ENCODE results near the gene TMA7B.
A peak's percentile ranks its signal among the peaks of the same experiment; 100 is the strongest.

Gene TMA7B

DNA sequence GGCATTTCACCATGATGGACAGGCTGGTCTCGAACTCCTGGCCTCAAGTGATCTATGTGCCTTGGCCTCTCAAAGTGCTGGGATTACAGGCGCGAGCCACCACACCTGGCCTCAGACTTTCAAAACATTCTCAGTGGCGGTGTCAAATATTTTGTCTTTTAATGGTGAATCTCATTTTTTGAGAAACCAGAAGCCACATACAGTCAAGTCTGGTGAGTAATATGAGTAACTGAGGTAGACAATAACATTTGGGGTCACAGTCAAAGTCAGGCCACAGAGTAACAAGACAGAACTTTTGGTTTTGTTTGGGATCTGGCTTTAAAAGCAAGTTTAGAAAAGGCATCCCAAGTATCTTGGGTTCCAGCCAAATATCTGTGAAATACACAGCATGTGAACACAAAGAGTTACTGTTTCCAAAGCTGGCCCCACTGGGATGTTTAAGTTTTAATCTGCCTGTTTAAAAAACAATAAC lies 5.6 kb upstream of the TMA7B start:
- DNase-seq (ENCODE audit: low read depth), result peak; percentile 31

DNA sequence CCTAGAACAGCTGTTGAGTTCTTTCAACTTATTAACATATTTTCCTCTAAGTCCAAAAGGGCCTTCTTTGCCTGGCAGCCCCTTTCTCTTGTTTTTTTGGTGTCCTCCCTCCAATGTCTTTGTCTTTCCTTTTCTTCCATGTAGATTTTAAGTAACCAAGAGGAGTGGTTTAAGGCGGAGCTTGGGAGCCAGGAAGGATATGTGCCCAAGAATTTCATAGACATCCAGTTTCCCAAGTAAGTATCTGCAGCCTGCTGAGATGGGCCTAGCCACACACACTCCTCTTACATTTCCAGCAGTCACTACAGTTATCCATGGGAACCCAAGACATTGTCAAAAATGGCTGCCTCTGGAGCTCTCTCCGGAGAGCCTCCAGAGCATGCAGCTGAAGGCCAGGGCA lies 4.5 kb upstream of the TMA7B start:
- DNase-seq (ENCODE audit: low read depth), result no peak

DNA sequence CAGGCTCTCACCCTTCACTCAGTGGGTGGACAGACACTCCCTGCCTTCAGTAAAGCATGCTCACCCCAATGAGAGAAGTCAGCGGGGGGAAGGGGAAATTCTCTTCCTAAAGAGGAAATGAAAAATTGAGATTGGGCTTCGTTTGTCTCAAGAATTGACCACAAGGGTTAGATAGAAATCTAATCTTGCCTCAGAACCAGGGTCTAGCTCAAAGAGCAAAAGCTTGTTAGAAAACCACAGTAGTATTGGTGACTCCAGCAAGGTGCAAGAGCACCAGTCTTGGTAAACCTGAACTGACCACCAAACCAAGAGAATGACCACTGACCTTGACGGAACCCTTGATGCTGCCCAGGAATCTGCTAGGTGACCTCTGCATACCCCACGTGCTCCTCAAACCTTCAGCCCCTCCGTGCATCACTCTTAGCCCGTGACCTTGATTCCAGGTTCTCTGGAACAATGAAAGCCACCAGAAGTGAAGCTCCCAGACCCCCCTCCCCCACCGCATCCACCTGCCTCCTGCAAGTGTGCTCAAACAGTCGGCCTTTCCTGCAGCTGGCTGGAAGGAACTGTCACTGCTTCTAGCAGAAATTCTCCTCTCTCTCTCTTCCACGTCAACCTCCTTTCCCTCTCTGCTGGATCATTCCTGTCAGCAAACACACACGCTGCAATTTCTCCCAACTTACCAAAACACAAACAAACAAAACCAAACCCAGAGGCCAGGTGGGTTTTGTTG lies 3.1 kb upstream of the TMA7B start:
- DNase-seq (ENCODE audit: low read depth), result no peak

DNA sequence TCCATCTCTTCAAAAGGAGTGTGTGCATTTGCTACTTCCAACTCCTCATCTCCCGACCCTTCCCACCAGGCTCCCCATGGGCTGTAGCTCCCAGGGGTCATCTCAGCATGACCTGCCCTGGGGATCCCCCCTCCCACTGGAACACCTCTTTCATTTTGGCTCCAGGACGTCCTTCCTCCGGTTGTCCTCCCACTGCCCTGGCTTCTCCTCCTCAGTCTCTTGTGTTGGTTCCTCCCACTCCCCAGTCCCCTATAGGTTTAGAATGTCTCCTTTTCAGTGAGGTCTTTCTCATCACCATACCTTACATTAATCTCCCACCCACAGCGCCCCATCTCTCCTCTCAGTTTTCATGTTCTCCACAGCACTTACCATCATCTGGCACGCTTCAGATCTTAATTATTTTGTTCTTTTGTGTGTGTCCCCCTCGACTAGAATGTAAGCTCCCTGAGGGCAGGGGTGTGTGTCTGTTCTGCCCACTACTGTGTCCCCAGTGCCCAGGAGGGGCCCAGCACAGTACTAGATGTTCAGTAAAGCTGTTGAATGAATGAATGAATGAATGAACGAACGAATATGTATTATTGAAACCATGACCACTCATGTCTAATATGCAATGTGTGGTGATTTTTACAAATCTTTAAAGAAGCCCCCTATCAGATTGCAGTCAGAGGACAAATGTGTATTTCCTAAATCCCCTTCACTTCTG lies 2.0 kb upstream of the TMA7B start:
- no peak for DNase-seq (ENCODE audit: low read depth)

DNA sequence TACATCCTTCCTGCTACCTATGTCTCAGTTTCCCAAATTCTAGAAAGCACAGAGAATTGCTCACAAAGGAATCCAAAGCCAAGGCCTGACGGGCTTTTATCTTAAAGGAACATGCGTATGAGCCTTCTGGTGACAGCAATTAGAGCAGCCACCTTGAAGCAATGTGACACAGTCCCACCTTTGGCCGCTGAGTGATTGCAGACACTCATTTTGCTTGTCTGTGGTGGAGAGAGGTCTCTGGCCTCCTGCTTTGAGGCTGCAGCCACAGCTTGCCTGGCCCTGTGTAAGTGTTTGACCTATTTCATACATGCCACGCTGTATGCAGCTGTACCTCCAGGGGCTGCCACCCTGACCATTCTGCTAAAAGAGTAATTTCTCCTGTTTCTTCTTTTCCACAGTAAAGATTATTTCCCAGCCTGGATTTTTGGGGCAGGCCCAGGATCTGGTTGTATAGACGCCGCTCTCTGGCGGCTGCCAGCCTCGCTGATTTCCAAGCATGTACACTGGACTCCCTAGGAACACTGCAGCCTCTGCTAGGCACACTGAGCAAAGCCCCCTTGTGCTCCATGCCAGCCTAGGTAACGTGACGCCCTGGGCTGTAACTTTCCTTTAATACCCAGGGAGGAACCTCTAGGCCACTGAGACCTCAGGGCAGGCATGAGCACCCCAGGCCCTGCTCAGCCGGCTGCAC lies 1.1 kb upstream of the TMA7B start:
- DNase-seq (ENCODE audit: low read depth), result no peak

DNA sequence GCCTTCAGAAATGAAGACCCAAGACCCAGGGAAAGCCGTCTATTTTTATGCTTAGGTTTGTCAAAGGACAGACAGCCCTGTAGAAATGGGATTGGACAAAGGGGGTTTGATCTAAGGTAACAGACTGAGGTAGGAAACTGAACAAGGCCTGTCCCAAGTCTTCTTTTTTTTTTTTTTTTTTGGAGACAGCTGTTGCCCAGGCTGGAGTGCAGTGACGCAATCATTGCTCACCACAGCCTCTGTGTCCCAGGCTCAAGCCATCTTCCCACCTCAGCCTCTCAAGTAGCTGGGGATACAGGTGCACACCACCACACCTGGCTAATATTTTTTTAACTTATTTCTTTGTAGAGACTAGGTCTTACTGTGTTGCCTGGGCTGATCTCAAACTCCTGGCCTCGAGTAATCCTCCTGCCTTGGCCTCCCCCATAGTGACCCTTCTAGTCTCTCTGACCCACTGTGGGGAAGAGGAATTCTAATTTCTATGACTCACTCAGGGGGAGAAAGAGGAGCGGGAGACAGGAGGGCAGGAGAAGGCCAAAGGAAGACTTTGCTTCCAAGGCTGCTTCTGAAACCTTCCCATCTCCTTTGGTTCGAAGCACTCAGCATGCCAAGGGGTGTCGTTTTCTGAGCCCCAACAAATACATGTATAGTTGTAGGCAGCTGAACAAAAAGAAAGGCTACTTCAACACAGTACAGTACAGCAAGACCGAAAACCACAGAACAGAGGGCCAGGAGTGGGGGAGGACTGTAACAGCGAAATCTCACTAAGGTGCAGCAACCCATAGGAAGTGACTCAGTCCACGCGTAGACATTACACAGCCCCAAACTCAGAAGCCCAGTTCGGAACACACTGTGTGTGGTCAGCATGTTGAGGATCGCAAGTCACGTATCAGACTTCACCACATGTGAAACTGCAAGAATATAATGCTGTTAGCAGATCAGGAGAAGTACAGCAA lies 872 bp downstream of the TMA7B start:
- peak; percentile 61 for DNase-seq (ENCODE audit: low read depth)

DNA sequence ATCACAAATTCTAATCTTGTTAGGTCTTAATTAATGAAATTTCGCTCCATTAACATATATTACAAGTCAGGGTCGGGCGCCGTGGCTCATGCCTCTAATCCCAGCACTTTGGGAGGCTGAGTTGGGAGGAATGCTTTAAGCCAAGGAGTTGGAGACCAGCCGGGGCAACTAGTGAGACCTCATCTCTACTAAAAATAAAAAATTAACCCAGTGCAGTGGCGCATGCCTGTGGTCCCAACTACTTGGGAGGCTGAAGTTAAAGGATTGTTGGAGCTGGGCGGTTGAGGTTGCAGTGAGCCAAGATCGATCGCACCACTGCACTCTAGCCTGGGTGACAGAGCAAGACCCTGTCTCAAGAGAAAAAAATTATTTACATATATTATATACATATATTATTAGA lies 1.9 kb downstream of the TMA7B start:
- DNase-seq (ENCODE audit: low read depth), result no peak

DNA sequence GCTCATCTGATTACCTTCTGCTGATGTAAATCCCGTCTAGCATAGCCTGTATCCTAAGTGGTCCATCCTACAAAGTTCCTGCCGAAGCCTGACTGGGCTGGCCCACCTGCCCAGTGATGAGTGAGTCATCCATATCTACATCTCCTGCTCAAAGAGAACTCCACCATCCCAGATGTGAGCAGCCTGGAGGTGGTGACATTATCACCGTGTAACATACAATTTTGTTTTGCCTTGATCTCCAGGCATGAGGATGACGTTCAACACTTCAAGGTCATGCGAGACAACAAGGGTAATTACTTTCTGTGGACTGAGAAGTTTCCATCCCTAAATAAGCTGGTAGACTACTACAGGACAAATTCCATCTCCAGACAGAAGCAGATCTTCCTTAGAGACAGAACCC lies 5.6 kb downstream of the TMA7B start:
- no peak for DNase-seq (ENCODE audit: low read depth)

DNA sequence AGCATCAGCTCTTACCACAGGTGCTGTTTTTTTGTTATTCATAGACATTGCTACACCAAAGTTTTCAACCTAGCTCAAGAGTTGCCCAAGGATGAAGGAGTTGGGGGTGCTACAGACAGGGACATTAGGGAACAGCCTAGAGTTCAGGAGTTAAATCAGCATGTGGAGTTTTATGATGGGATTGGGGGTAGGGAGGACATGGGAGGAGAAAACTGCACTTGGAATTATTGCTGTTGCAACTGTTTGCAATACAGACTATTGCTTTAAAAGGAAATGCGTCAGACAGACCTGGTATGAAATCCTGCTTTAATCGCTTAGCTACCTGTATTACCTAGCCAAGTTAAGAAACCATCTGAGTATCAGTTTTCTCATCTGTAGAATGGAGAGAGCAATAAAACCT lies 6.3 kb downstream of the TMA7B start:
- DNase-seq (ENCODE audit: low read depth), result no peak

DNA sequence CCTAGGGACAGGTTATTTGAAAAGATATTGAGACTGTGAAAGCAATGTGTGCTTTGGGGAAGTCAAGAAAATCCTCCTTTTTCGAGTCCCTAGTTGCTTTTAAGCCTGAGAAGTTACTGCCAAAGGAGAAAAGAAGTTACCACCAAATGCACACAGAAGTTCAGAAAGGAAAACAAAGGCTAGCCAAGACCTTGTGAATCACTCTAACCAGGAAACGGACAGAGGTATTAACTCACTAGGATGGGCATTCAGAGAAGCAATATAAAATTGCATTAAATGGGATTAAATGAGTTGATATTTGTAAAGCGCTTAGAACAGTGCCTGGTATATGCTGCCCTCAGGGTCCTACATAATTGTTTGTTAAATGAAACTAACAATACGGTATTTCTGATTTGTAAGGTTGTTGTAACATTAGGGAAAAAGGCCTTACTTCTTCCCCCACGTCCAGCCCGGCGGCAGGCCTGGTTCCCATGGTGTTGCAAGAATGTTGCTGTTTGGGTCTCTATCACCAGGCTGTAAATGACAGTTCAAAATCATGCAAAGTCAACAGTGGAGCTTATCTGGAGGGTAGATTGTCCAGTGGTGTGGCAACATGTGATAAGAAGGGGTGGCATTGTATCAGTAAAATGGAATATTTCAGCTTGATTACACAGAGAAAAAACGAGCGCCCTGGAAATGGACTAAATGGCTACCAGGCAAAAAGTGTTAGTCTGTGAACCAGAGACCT lies 7.1 kb downstream of the TMA7B start:
- DNase-seq (ENCODE audit: low read depth), result no peak

DNA sequence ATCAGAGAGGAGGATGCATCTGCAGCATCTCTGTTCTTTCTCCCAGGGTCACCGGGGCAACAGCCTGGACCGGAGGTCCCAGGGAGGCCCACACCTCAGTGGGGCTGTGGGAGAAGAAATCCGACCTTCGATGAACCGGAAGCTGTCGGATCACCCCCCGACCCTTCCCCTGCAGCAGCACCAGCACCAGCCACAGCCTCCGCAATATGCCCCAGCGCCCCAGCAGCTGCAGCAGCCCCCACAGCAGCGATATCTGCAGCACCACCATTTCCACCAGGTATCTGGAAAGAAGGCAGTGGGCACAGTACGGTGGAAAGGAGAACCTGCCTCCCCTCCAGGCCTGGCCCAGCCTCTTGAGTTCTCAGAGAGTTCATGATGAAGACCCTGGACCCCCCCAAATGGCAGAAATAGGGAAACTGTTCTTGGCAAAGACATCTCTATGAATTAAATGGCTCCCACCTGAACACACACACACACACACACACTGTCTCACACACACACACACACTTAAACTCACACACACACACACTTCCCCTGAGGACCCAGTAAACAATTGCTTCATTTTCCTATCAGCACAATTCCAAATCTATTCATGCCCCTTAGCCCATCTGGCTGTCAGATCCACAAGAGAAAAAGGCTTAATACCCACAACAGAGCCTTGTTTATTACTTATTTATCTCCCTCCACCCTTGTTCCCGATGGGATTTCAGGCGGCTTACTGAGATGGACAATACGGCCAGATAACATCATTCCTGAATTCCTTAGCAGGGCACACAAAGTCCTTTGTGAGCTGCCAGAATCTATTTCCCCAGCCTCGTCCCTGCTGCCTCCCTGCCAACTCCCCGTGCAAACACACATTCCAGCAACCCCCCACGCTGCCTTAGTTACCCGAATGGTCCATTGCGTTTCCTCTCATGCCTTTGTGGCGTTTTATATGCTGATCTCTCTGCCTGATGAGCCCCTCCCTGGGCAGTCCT lies 8.1 kb downstream of the TMA7B start:
- DNase-seq (ENCODE audit: low read depth), result no peak

DNA sequence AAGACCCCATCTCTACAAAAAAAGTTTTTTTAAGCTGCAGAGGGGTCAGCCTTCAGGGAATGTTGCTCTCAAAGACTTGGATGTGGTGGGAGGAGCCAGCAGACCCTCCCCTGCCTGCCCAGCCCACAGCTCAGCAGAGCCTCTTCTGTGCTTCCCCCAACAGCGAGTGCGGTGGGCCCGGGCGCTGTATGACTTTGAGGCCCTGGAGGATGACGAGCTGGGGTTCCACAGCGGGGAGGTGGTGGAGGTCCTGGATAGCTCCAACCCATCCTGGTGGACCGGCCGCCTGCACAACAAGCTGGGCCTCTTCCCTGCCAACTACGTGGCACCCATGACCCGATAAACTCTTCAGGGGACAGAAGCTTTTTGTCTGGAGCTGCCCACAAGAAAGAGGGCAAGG lies 10.5 kb downstream of the TMA7B start:
- DNase-seq (ENCODE audit: low read depth), result no peak

DNA sequence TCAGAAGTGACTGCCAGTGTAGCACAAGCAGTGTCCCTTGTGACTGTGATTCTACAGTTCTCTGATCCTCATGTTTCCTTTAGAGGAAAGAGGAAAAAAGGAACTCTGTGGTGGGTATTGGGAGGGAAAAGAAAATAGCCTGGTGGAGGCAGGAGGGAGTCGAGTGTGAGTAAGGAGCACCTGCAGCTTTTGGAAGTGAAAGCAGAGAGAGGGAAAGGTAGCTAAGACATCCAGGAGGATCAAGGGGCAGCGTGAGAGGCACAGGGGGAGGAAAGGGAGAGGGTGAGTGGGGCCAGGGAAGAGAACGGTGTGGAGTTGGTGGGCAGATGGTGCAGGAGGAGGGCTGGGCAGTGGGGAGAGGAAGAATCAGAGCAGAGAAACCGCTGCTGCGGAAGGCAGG lies 12.4 kb downstream of the TMA7B start:
- DNase-seq (ENCODE audit: low read depth), result no peak

DNA sequence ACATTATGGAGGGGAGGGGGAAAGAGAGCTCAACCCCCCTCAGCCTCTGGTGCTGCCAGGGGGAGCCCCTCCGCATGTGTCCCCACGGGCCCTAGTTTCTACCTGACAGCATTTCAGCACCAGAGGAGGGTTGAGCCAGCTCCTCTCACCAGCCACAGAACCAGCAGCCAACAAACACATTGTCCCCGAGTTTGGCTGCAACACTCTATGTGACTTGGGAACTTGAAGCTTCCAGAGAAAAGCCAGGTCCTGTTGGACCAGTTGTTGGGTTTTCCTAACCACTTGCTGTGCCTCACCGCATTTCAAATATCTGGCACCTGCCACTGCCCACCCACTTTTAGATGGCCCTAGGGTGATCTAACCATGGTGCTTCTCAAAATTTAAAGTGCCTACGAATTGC lies 13.5 kb downstream of the TMA7B start:
- no peak for DNase-seq (ENCODE audit: low read depth)

DNA sequence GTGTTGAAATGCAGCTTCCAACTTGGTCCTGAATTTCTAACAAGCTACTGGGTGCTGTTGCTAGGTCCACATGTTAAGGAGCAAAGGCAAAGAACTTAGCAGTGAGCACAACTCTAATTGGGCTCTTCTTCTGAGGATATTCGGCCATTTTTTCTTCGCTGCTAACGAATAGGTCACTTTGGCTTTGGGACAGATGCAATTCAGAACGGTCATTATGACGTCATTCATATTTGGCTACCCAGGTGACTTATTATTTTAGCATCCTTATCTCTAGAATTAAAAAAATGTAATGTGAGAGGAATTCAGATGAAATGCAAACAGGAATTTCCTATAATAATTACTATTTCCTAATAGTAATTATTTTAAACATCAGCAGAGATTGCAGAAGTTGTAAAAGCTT lies 13.9 kb downstream of the TMA7B start:
- no peak for DNase-seq (ENCODE audit: low read depth)

DNA sequence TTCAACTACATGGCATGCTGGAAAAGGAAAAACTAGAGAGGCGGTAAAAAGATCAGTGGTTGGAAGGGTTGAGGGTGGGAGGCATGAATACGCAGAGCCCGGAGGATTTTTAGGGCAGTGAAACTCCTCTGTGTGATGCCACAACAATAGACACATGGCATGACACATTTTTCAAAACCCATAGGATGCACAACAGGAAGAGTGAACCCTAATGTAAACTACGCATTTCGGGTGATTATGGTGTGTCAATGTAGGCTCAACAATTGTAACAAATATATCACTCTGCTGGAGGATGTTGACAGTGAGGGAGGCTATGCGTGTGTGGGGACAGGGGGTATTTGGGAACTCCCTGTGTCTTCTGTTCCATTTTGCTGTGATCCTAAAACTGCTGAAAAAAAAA lies 18.9 kb downstream of the TMA7B start:
- no peak for DNase-seq (ENCODE audit: low read depth)

DNA sequence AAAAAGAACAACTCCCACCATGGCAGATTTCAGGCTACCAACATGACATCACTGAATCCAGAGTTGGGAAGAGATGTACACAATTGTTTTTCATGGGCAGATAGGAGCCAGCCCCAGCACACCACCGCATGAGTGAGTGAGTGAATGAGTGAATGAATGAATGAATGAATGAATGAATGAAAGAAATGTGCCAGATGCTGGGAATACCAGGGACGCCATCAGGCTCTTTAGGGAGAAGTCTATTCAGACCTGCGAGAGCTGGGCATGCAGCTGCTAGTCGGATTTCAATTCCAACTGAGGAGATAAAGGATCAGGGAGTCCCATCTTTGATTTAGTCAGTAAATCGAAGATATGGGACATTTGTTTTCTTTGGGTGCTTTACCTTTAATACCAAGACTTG lies 19.3 kb downstream of the TMA7B start:
- DNase-seq (ENCODE audit: low read depth), result no peak

DNA sequence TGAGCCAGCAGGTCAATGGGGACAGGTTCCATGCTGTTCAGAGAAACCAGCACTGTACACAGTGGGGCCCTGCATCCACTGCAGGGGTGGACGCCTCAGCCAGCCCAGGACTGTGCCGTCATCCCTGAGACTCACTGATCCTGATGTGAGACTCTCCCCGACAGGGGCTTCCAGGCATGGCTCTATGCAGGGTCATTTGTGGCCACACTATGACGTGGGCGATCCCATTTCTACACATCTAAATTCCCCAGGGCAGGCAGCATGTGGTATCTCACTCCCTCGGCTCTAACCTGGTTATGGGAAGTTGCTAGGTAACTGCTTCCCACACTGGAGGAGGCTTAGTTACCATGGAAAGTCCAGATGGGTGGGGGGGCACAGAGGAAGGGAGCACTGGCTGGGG lies 20.4 kb downstream of the TMA7B start:
- DNase-seq (ENCODE audit: low read depth), result no peak

DNA sequence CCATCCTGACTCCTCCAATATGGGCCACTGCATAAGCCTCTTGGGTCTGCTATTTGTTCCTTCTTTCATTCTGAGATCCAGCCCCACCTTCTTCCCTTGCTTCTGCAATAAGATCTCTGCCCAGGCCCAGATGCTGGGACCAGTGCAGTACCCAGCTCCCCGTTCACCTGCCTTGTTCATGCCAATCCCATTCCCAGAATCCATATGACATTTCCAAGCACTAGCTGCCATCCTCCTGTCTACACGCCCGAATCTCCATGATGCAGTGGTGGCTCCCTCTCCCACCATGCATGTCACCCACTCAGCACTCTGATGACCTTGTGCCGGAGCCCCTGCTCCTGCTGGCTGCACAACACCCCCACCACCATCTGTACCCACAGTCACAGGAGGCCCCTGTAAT lies 23.1 kb downstream of the TMA7B start:
- no peak for DNase-seq (ENCODE audit: low read depth)

DNA sequence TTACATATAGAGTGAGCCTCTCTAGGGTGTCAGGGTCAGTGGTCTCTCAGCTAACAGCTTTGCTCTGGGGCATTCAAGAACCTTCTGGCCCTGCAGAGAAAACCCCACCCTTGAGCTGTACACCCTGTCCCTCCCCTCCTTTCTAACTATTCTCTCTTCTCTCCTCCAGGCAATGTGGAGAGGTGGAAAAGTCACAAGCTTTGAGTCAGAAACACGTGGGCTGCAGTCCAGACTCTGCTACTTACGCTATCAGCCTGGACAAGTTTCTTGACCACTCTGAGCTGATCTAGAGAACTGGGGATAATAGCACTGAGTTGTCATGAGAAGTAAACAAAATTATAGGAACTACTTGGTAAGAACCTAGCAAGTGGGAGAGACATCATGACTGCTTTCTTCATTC lies 23.8 kb downstream of the TMA7B start:
- DNase-seq (ENCODE audit: low read depth), result no peak

Measured in HS-27A (cell line).